Psoas muscle (tissue), 8 donors: Measurements from ENCODE around the gene ABCA10. TPM values are rescaled to one million over a fixed set of nuclear protein-coding genes. Genes with fewer than 3 reads are reported as not detected.

Experiments used
- ATAC-seq, 4 donors: fragments of 200-7000 bp; cut with Tn5 transposase; one replicate each; pipeline ENCODE4 v1.9.1; 2020; ENCODE audit warnings: moderate library complexity in 3 of 4, mild to moderate bottlenecking in 2 of 4
- DNase-seq, 2 donors: peaks; one replicate each; pipeline ENCODE4 v3.0.0-alpha.2; 2020
- H3K27ac ChIP-seq: fragments of 200-600 bp; one replicate; pipeline ENCODE4 v1.8.0; 2022
- H3K27me3 ChIP-seq, 3 donors: fragments of 200-600 bp in 1 of 3; one replicate each; pipeline versions ENCODE4 v1.6.1 to v1.8.0; 2013 to 2022; ENCODE audit warnings: low read length in 2 of 3, mild to moderate bottlenecking in 2 of 3, moderate library complexity in 1 of 3; ENCODE audit not compliant: insufficient read depth in 3 of 3
- H3K36me3 ChIP-seq, 2 donors: fragments of 200-600 bp in 1 of 2; one replicate each; pipeline versions ENCODE4 v1.6.1 to v1.8.0; 2013 to 2022; ENCODE audit warnings: low read depth in 1 of 2, mild to moderate bottlenecking in 1 of 2, moderate library complexity in 1 of 2; ENCODE audit not compliant: insufficient read depth in 1 of 2
- H3K4me1 ChIP-seq: fragments of 200-600 bp; one replicate; pipeline ENCODE4 v1.8.0; 2022
- H3K4me3 ChIP-seq: fragments of 200-600 bp; one replicate; pipeline ENCODE4 v1.8.0; 2022; ENCODE audit warnings: mild to moderate bottlenecking
- H3K9me3 ChIP-seq: fragments of 200-600 bp; one replicate; pipeline ENCODE4 v1.8.0; 2022
- CTCF ChIP-seq: fragments of 200-600 bp; IDR thresholded peaks from one replicate; pipeline ENCODE4 v1.8.0; 2022; ENCODE audit warnings: antibody characterized with exemption
- WGBS, 3 donors: extraction: QIAGEN DNeasy Blood & Tissue Kit; methylation state at CpG; one replicate each; pipeline versions ENCODE4 v1.1.6 to v1.1.7; 2013; 5-methylcytosine and 5-hydroxymethylcytosine counted together
- intact Hi-C, 2 donors: fragments of 100-400 bp; cut with DNase I; formaldehyde crosslinking; loops; one replicate each; pipeline versions ENCODE4 v1.11.0 to v1.14.2; 2022
- polyA plus RNA-seq, 3 donors: library from polyadenylated mRNA; stranded (reverse); fragments of 200-250 nt; gene quantifications; one replicate each; pipeline ENCODE4 v1.2.3, GENCODE V29; 2013
- total RNA-seq, 4 donors: library from RNA; stranded (reverse); fragmentation: NEBNext Ultra II Directional in 2 of 4; extraction: Animal tissue kit (Norgen Biotek cat#: 25700) in 2 of 4; gene quantifications; one replicate each; pipeline versions ENCODE4 v1.2.1 to v1.2.4, GENCODE V29; 2021 to 2023
- donor health status: healthy with polysubstance abuse.
- donor health status: DM: no; HTN: no; CAD: no; lungs with moderate emphysema.
- donor health status: Bipolar disorder and iron deficiency.
- donor health status: healthy.
- donor health status: DM: yes; HTN: yes; CAD: no.
- donor health status: DM: no; HTN: no; CAD: no.
- donor health status: DM: no; HTN: no; CAD: no.
- donor health status: DM: yes; HTN: yes; CAD: no.

The ABCA10 gene
- total and polyA plus RNA-seq, 7 donors, result 1.4 to 9.6 (median 5.0) TPM

DNA sequence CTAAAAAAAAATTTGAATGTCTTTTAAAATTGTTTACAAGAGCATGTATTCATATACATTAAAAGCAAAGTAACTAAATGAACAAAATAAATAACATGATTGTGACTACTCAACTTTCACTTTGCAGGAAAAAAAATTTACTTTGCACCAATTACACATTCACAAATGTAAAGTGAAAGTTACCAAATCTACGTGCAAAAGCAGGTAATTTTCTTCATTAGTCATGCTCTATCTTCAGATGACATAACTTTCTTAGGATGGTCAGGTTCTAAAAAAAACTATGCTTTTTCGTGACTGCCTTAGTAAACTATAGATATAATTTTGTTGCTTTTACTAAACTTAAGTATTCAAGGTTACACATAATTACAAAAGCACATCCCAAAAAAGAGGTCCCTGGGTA, 17.0 kb upstream of the ABCA10 start:
- DNase-seq (no peak), ATAC-seq (no peak)
- H3K36me3 ChIP-seq, result peaks cover 0 to 95% of the 10 kb centered on the region in 2 donors
- H3K9me3 ChIP-seq, result no peaks in the 10 kb centered on the region
- 65 to 70% (median 68%) methylated on average over 2 of the region's 2 CpGs for WGBS, 3 donors
- H3K4me3 ChIP-seq, result no peak overlapping the region
- H3K27me3 ChIP-seq, result no peaks in the 10 kb centered on the region
- no peak overlapping the region for H3K27ac ChIP-seq
- intact Hi-C loops, result loop anchor here in 1 of 2 donors (10.0 kb wide), 1 partner anchor 721 kb away; no protein-coding TSS in a partner anchor
- H3K4me1 ChIP-seq, result no peaks in the 10 kb centered on the region
- no peak for TF ChIP-seq CTCF

GRCh38 chr17:69239611-69240600, 11.3 kb upstream of the ABCA10 start:
- Histone ChIP-seq H3K27ac (no peak overlapping the region), H3K4me1 (no peaks in the 10 kb centered on the region), H3K4me3 (no peak overlapping the region), H3K36me3 (peaks cover 0 to 66% of the 10 kb centered on the region in 2 donors), H3K27me3 (no peaks in the 10 kb centered on the region), H3K9me3 (no peaks in the 10 kb centered on the region)
- no peak for ATAC-seq
- DNase-seq, result no peak
- WGBS, 3 donors, result 86 to 92% (median 91%) methylated on average over 8 of the region's 8 CpGs
- intact Hi-C loops, result loop anchor here (5.0 to 10.0 kb wide), 3 partner anchors 463 to 715 kb away; no protein-coding TSS in a partner anchor
- TF ChIP-seq CTCF, result no peak

- no peaks in the 10 kb centered on the region for H3K4me1 ChIP-seq
- no peak for TF ChIP-seq CTCF
- DNase-seq, result no peak
- ATAC-seq, result no peak
- no peak overlapping the region for H3K4me3 ChIP-seq
- intact Hi-C loops, result loop anchor here (5.0 to 10.0 kb wide), 2 partner anchors 460 to 462 kb away; no protein-coding TSS in a partner anchor
- H3K36me3 ChIP-seq, result peaks cover 0 to 37% of the 10 kb centered on the region in 2 donors
- no peaks in the 10 kb centered on the region for H3K27me3 ChIP-seq
- no peak overlapping the region for H3K27ac ChIP-seq
- H3K9me3 ChIP-seq, result peaks cover 12% of the 10 kb centered on the region
- 56 to 78% (median 67%) methylated on average over 3 of the region's 3 CpGs for WGBS, 3 donors
Observed at GRCh38 chr17:69236946-69237345, 8.3 kb upstream of the ABCA10 start.

DNA sequence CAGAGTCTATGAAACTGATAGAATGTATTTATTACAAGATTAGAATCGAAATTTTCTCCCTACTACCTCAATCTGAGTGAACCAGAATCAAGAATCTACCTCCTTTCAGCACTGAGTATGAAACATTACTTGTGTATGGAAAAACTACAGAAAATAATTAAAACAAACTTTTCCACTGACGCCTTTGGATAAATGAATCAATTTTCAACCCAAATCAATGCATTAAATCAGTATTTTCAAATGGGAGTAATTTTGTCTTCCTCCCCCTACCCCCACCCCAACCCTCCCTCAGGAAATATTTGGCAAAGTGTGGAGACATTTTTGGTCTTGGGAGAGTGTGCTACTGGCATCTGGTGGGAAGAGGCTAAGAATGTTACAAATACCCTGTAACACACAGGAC, 7.8 kb upstream of the ABCA10 start:
- WGBS, 3 donors, result 58 to 73% (median 59%) methylated on average over 2 of the region's 2 CpGs
- Histone ChIP-seq H3K27ac (no peak overlapping the region), H3K9me3 (peaks cover 12% of the 10 kb centered on the region), H3K36me3 (peaks cover 0 to 32% of the 10 kb centered on the region in 2 donors), H3K4me1 (no peaks in the 10 kb centered on the region), H3K4me3 (no peak overlapping the region), H3K27me3 (no peaks in the 10 kb centered on the region)
- intact Hi-C loops, result loop anchor here (5.0 to 10.0 kb wide), 2 partner anchors 459 to 462 kb away; no protein-coding TSS in a partner anchor
- DNase-seq, result no peak
- ATAC-seq, result no peak
- no peak for TF ChIP-seq CTCF
